Keratinocyte (primary cell): ENCODE data around the gene DUSP14. TPM values are rescaled to one million over a fixed set of nuclear protein-coding genes. Genes with fewer than 3 reads are reported as not detected.

Experiments
- DNase-seq: peaks from one replicate; pipeline ENCODE4 v3.0.0-alpha.2; 2011; ENCODE audit warnings: low read depth, missing footprints, low spot score
- FAIRE-seq: peaks from 2 replicates; lab custom pipeline; 2011; peaks lifted over from hg19 to GRCh38; lab: Jason Lieb, UNC
- H2AFZ ChIP-seq: 2 replicates; pipeline ENCODE4 v1.6.0; 2012; ENCODE audit warnings: low read length, control low read depth, inconsistent platforms; ENCODE audit not compliant: control insufficient read depth
- H3K27ac ChIP-seq: 2 replicates; pipeline ENCODE4 v1.5.1; 2011; ENCODE audit warnings: low read length; ENCODE audit not compliant: control insufficient read depth, insufficient read depth
- H3K27me3 ChIP-seq: 3 replicates; pipeline ENCODE4 v1.6.0; 2011; ENCODE audit warnings: low read length; ENCODE audit not compliant: control insufficient read depth, insufficient read depth; ENCODE audit errors: extremely low read depth
- H3K36me3 ChIP-seq, 2 experiments: 2 replicates in 1 of 2; 3 replicates in 1 of 2; pipeline ENCODE4 v1.5.1; 2011; ENCODE audit warnings: low read length in 2 of 2, mild to moderate bottlenecking in 1 of 2; ENCODE audit not compliant: control insufficient read depth in 2 of 2, insufficient read depth in 2 of 2; ENCODE audit errors: extremely low read depth in 1 of 2
- H3K4me1 ChIP-seq: 3 replicates; pipeline ENCODE4 v1.5.1; 2011; ENCODE audit warnings: low read length; ENCODE audit not compliant: control insufficient read depth, insufficient read depth; ENCODE audit errors: extremely low read depth
- H3K4me2 ChIP-seq: 3 replicates; pipeline ENCODE4 v1.6.0; 2011; ENCODE audit warnings: low read depth, low read length; ENCODE audit not compliant: control insufficient read depth, insufficient read depth; ENCODE audit errors: extremely low read depth
- H3K4me3 ChIP-seq, 3 experiments: fragments of 200-600 bp in 1 of 3; sonication (generic) in 1 of 3; 2 replicates in 2 of 3; 3 replicates in 1 of 3; pipeline ENCODE4 v1.5.1; 2011 to 2016; ENCODE audit warnings: low read length in 3 of 3, mild to moderate bottlenecking in 3 of 3, control low read depth in 2 of 3, inconsistent platforms in 1 of 3, low read depth in 1 of 3, mixed read lengths in 1 of 3, mixed run types in 1 of 3, moderate library complexity in 1 of 3; ENCODE audit not compliant: control insufficient read depth in 2 of 3, insufficient read depth in 2 of 3; ENCODE audit errors: extremely low read depth in 1 of 3
- H3K79me2 ChIP-seq: 2 replicates; pipeline ENCODE4 v1.6.0; 2012; ENCODE audit warnings: low read length; ENCODE audit not compliant: control insufficient read depth, insufficient read depth
- H3K9ac ChIP-seq: 3 replicates; pipeline ENCODE4 v1.6.0; 2011; ENCODE audit warnings: low read length; ENCODE audit not compliant: control insufficient read depth, insufficient read depth; ENCODE audit errors: extremely low read depth
- H3K9me1 ChIP-seq: 3 replicates; pipeline ENCODE4 v1.6.0; 2011; ENCODE audit warnings: low read length; ENCODE audit not compliant: control insufficient read depth, insufficient read depth; ENCODE audit errors: extremely low read depth
- H3K9me3 ChIP-seq: 2 replicates; pipeline ENCODE4 v1.5.1; 2012; ENCODE audit warnings: low read depth, low read length; ENCODE audit not compliant: control insufficient read depth
- H4K20me1 ChIP-seq: 3 replicates; pipeline ENCODE4 v1.6.0; 2011; ENCODE audit warnings: low read length; ENCODE audit not compliant: control insufficient read depth, insufficient read depth; ENCODE audit errors: extremely low read depth
- CTCF ChIP-seq, 3 experiments: IDR thresholded peaks in 1 of 3; conservative IDR thresholded peaks in 1 of 3; optimal IDR thresholded peaks in 1 of 3; 2 replicates in 2 of 3; 3 replicates in 1 of 3; pipeline versions ENCODE3 to v1.5.1; 2011; ENCODE audit warnings: low read length in 3 of 3, mild to moderate bottlenecking in 3 of 3, moderate library complexity in 2 of 3, control low read depth in 1 of 3, inconsistent platforms in 1 of 3; ENCODE audit not compliant: insufficient read depth in 2 of 3; ENCODE audit errors: extremely low read depth in 1 of 3
- EZH2 ChIP-seq: IDR thresholded peaks from one replicate; pipeline ENCODE4 v1.6.1; 2012; ENCODE audit warnings: inconsistent platforms, mild to moderate bottlenecking, low read length, moderate library complexity
- dilution Hi-C: fragments of 300-500 bp; cut with MboI; formaldehyde crosslinking; loops from one replicate; pipeline ENCODE4 v1.7.0; 2020; ENCODE audit warnings: low sequenced_read_pairs; ENCODE audit not compliant: extremely low pct_ligation_motif_present
- polyA plus RNA-seq, 5 experiments: library from polyadenylated mRNA; depleted of rRNA in 3 of 5; stranded (reverse) in 3 of 5; stranded (forward) in 1 of 5; unstranded in 1 of 5; fragments of >200 nt; gene quantifications; 1 replicate in 1 of 5; 2 replicates in 3 of 5; 3 replicates in 1 of 5; pipeline versions ENCODE4 v1.2.1 to v1.2.3, GENCODE V29; 2011 to 2012; ENCODE audit warnings: missing spikeins in 2 of 5, low read depth in 1 of 5, low replicate concordance in 1 of 5

Gene DUSP14
- polyA plus RNA-seq, 1 donor (not counting 4 experiments of a cell fraction or from before 2014, with no cell fraction given): 169 TPM

- Histone ChIP-seq H3K4me2 (no peak overlapping the region), H2AFZ (no peak overlapping the region), H3K79me2 (no peaks in the 10 kb centered on the region), H3K9ac (no peak overlapping the region), H3K4me1 (peaks cover 5% of the 10 kb centered on the region), H3K36me3 (peaks cover 3 to 13% of the 10 kb centered on the region in 2 experiments), H3K9me3 (no peaks in the 10 kb centered on the region), H3K4me3 (no peak overlapping the region), H3K27ac (no peak overlapping the region), H4K20me1 (no peaks in the 10 kb centered on the region), H3K9me1 (no peaks in the 10 kb centered on the region), H3K27me3 (no peaks in the 10 kb centered on the region)
- no peak for TF ChIP-seq EZH2
- no peak for TF ChIP-seq CTCF (optimal IDR thresholded peaks at IDR 0.05 in 1 of 3, IDR thresholded peaks at IDR 0.05 in 1 of 3, conservative IDR thresholded peaks at IDR 0.05 in 1 of 3; ENCODE audit: extremely low read depth in 1 of 3, insufficient read depth in 2 of 3, low read length in 3 of 3)
- DNase-seq (no peak), FAIRE-seq (no peak)
- dilution Hi-C loops: no loop called here
Measured at GRCh38 chr17:37519251-37519985, 29.7 kb downstream of the DUSP14 start.

DNA sequence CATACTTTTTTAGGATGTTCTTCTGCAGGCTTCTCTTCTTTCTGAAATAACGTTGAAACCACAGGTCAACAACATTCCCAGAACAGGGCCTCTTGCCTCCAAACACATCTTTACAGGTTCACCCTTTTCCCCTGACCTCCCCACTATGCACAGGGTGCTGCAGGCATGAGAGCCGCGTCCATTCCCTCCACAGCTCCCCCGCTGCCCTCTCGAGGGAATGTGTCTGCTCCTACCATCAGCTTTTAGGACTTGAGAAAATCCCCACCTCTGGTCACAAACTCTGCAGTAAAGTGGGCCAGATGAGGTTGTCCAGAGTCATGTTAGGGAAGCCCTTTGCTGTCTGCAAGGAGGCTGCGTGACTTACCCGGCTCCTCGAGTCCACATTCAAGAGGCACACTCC is 30.5 kb downstream of the DUSP14 start:
- TF ChIP-seq CTCF (optimal IDR thresholded peaks at IDR 0.05 in 1 of 3, IDR thresholded peaks at IDR 0.05 in 1 of 3, conservative IDR thresholded peaks at IDR 0.05 in 1 of 3; ENCODE audit: extremely low read depth in 1 of 3, insufficient read depth in 2 of 3, low read length in 3 of 3) (no peak), EZH2 (no peak)
- Histone ChIP-seq H3K4me2 (no peak overlapping the region), H3K4me1 (peaks cover 5% of the 10 kb centered on the region), H3K79me2 (no peaks in the 10 kb centered on the region), H2AFZ (no peak overlapping the region), H3K36me3 (peaks cover 3 to 9% of the 10 kb centered on the region in 2 experiments), H4K20me1 (no peaks in the 10 kb centered on the region), H3K4me3 (no peak overlapping the region), H3K27ac (no peak overlapping the region), H3K27me3 (no peaks in the 10 kb centered on the region), H3K9me3 (no peaks in the 10 kb centered on the region), H3K9ac (no peak overlapping the region), H3K9me1 (no peaks in the 10 kb centered on the region)
- dilution Hi-C loops: no loop called here
- no peak for DNase-seq
- FAIRE-seq: no peak
